Ovary (tissue), 3 donors: Measurements from ENCODE around the gene FRG2.

Source experiments
- EP300 ChIP-seq: sonication (generic); formaldehyde crosslinking; IDR thresholded peaks from one replicate; pipeline ENCODE4 v1.6.1; 2017; ENCODE audit warnings: antibody characterized with exemption
- TF ChIP-seq, protein P1 (sequence below), 3 donors: fragments of 450-650 bp in 2 of 3; fragments of 200-600 bp in 1 of 3; IDR thresholded peaks; one replicate each; pipeline versions ENCODE4 v1.5.1 to v1.8.0; 2016 to 2022; ENCODE audit warnings: antibody characterized with exemption in 3 of 3, mild to moderate bottlenecking in 1 of 3
- donor health status: DM: no; HTN: no; CAD: no.

DNA sequence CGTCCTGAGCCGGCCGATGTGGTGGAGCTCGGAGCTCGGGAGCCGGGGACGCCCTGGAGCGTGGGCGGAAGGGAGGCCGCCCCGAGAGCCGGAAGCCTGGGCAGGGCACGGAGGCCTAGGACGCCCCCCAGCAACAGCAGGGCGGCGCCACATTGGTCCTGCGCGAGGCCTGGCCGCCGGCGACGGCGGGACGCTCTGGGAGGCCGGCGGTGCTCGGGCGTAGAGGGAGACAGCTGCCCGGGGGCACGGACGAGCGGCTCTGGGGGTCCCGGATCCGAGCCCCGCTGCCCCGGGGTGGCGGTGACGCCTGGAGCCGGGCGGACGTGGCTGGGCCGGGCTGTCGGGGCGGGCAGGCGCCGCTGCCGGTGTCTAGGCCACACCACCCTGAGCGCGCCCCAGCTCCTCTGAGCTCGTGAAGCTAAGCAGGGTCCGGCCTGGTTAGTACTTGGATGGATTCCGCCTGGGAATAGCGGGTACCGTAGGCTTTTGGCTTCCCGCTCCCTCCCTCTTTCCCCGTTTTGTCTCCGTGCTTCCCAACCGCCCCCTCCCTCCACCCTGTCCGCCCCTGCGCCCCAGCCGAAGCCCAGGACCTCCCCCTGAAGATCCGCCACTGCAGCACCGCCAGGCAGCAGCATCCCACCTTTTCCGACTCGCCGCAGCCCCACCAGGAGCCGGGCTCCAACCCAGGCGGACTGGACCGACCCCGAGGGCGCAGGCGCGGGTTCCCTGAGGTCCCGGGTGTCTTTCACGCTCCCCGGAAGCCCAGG, 12.1 kb downstream of the FRG2 start:
- TF ChIP-seq, protein P1, sequence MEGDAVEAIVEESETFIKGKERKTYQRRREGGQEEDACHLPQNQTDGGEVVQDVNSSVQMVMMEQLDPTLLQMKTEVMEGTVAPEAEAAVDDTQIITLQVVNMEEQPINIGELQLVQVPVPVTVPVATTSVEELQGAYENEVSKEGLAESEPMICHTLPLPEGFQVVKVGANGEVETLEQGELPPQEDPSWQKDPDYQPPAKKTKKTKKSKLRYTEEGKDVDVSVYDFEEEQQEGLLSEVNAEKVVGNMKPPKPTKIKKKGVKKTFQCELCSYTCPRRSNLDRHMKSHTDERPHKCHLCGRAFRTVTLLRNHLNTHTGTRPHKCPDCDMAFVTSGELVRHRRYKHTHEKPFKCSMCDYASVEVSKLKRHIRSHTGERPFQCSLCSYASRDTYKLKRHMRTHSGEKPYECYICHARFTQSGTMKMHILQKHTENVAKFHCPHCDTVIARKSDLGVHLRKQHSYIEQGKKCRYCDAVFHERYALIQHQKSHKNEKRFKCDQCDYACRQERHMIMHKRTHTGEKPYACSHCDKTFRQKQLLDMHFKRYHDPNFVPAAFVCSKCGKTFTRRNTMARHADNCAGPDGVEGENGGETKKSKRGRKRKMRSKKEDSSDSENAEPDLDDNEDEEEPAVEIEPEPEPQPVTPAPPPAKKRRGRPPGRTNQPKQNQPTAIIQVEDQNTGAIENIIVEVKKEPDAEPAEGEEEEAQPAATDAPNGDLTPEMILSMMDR (IDR thresholded peaks at IDR 0.05) = no peak
- TF ChIP-seq EP300 = no peak
